ENCODE data around the gene PATZ1.
A peak's percentile ranks its signal among the peaks of the same experiment; 100 is the strongest.

DNA sequence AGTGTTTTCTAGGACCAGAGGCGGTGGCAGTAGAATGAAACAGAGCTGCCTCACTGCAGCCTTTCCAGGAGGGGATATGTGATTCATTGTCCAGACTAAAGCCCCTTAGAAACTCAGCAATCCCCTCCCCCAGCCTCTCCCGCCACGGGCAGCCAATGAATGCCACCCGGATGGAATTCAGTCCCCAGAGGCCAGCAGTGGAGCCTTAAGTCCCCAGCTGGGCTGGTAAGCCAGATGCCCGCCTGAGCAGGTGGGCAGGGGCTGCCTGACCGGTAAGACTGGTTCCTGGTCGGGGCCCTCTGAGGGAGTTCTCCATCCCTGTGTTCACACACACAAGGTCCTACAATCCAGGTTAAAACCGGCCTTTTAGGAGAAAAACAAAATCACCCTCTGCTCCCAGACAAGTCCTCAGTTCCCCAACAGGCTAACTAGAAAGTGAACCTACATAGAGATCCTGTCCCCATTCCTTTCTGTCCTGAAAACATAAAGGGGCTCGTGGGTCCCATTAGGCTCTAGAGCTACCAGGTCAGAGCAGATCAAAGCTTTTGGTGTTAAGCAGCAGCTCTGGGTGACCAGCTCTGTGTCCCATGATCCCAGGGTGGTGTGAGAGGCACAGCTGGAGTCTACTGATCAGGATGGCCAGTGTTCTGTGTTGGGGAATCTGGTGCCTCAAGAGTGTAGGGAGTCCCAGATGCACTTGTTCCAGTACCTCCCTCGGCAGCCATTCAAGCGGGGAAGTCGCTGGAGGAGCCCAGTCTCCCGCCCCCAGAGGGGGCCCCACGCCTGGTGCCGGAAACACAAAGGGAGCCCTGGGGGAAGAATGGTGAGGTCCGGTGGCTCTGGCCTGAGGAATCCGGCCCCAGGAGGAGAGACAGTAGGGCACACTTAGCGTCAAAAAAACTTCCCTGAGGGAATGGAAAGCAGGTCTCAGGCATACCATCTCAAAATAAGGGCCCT is 2.6 kb downstream of the PATZ1 start:
- TF ChIP-seq ZNF274 (IDR thresholded peaks at IDR 0.05; ENCODE audit: borderline replicate concordance, extremely low read depth, low read length), result no peak
- peak; percentile 68 to 86; a peak in 2 of 3 replicates for TF ChIP-seq POLR2A (IDR thresholded peaks at IDR 0.05; ENCODE audit: control extremely low read depth in 1 of 2, low read depth in 2 of 2, low read length in 2 of 2)
- TF ChIP-seq, protein P1, sequence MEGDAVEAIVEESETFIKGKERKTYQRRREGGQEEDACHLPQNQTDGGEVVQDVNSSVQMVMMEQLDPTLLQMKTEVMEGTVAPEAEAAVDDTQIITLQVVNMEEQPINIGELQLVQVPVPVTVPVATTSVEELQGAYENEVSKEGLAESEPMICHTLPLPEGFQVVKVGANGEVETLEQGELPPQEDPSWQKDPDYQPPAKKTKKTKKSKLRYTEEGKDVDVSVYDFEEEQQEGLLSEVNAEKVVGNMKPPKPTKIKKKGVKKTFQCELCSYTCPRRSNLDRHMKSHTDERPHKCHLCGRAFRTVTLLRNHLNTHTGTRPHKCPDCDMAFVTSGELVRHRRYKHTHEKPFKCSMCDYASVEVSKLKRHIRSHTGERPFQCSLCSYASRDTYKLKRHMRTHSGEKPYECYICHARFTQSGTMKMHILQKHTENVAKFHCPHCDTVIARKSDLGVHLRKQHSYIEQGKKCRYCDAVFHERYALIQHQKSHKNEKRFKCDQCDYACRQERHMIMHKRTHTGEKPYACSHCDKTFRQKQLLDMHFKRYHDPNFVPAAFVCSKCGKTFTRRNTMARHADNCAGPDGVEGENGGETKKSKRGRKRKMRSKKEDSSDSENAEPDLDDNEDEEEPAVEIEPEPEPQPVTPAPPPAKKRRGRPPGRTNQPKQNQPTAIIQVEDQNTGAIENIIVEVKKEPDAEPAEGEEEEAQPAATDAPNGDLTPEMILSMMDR (IDR thresholded peaks at IDR 0.05; ENCODE audit: control extremely low read depth in 1 of 3, insufficient read depth in 1 of 3, low read depth in 1 of 3, low read length in 3 of 3), result no peak
- TF ChIP-seq POLR2AphosphoS5 (IDR thresholded peaks at IDR 0.05; ENCODE audit: low read depth, low read length), result no peak; the same call in none of the 2 replicates
- TF ChIP-seq EP300 (IDR thresholded peaks at IDR 0.05; ENCODE audit: borderline replicate concordance in 1 of 2, low read depth in 2 of 2, low read length in 2 of 2), result peak in 1 of 2 experiments; percentile 96; a peak in 2 of 3 replicates
- TF ChIP-seq CREB1 (IDR thresholded peaks at IDR 0.05), result no peak
- TF ChIP-seq EZH2 (IDR thresholded peaks at IDR 0.05; ENCODE audit: low read depth, low read length, severe bottlenecking), result no peak
